Upper lobe of right lung (tissue), 1 donor: ENCODE measurements around the gene SHROOM3. TPM values are rescaled to one million over a fixed set of nuclear protein-coding genes. Genes with fewer than 3 reads are reported as not detected.
"Not testable (repeated sequence)": the region's sequence is repeated elsewhere in the genome, so short reads cannot be mapped to it uniquely, and the experiment has no call there.

Experiments
- ATAC-seq: fragments of 200-7000 bp; cut with Tn5 transposase; one replicate; pipeline ENCODE4 v1.9.1; 2020; ENCODE audit warnings: mild to moderate bottlenecking, moderate library complexity
- DNase-seq: peaks from one replicate; pipeline ENCODE4 v3.0.0-alpha.2; 2020
- H3K27ac ChIP-seq: fragments of 200-600 bp; one replicate; pipeline ENCODE4 v1.8.0; 2022
- H3K27me3 ChIP-seq: fragments of 200-600 bp; one replicate; pipeline ENCODE4 v1.8.0; 2022; ENCODE audit warnings: mild to moderate bottlenecking
- H3K36me3 ChIP-seq: fragments of 200-600 bp; one replicate; pipeline ENCODE4 v1.8.0; 2022
- H3K4me1 ChIP-seq: fragments of 200-600 bp; one replicate; pipeline ENCODE4 v1.8.0; 2022
- H3K4me3 ChIP-seq: fragments of 200-600 bp; one replicate; pipeline ENCODE4 v1.8.0; 2022; ENCODE audit warnings: mild to moderate bottlenecking
- H3K9me3 ChIP-seq: fragments of 200-600 bp; one replicate; pipeline ENCODE4 v1.8.0; 2022
- CTCF ChIP-seq: fragments of 200-600 bp; IDR thresholded peaks from one replicate; pipeline ENCODE4 v1.8.0; 2022; ENCODE audit warnings: antibody characterized with exemption
- intact Hi-C: fragments of 100-400 bp; cut with DNase I; formaldehyde crosslinking; loops from one replicate; pipeline ENCODE4 v1.11.0; 2022
- total RNA-seq: library from RNA; stranded (reverse); fragmentation: NEBNext Ultra II Directional; extraction: Animal tissue kit (Norgen Biotek cat#: 25700); gene quantifications from one replicate; pipeline ENCODE4 v1.2.1, GENCODE V29; 2021
- donor health status: DM: no; HTN: yes; CAD: no; lungs with severe emphysema.

Gene SHROOM3
- total RNA-seq, 1 donor from 2014 or later: 73.3 TPM

- no peak for TF ChIP-seq CTCF
- Histone ChIP-seq H3K27me3 (no peaks in the 10 kb centered on the region), H3K4me3 (no peak overlapping the region), H3K36me3 (no peaks in the 10 kb centered on the region), H3K4me1 (peaks cover 16% of the 10 kb centered on the region), H3K9me3 (no peaks in the 10 kb centered on the region), H3K27ac (peak overlapping the region; percentile 21)
- ATAC-seq (peak; percentile 83), DNase-seq (no peak)
- intact Hi-C loops: no loop called here
These were observed 166.8 kb downstream of the SHROOM3 start for GRCh38 chr4:76601791-76602190.

GRCh38 chr4:76605099-76605563, 170.1 kb downstream of the SHROOM3 start:
- Histone ChIP-seq H3K4me1 (peaks cover 16% of the 10 kb centered on the region), H3K27me3 (no peaks in the 10 kb centered on the region), H3K4me3 (no peak overlapping the region), H3K9me3 (no peaks in the 10 kb centered on the region), H3K36me3 (no peaks in the 10 kb centered on the region), H3K27ac (no peak overlapping the region)
- TF ChIP-seq CTCF: no peak
- no peak for DNase-seq
- ATAC-seq: no peak
- intact Hi-C loops: no loop called here

GRCh38 chr4:76606645-76607265, 171.7 kb downstream of the SHROOM3 start:
- ATAC-seq (no peak), DNase-seq (no peak)

GRCh38 chr4:76607266-76607799, 172.3 kb downstream of the SHROOM3 start:
- Histone ChIP-seq H3K9me3 (no peaks in the 10 kb centered on the region), H3K27me3 (no peaks in the 10 kb centered on the region), H3K4me1 (peaks cover 18% of the 10 kb centered on the region), H3K4me3 (no peak overlapping the region), H3K36me3 (no peaks in the 10 kb centered on the region), H3K27ac (no peak overlapping the region)
- no peak for ATAC-seq
- no peak for DNase-seq
- no peak for TF ChIP-seq CTCF
- intact Hi-C loops: no loop called here

More at GRCh38 chr4:76606645-76607265, 171.7 kb downstream of the SHROOM3 start:
- Histone ChIP-seq H3K27ac (no peak overlapping the region), H3K27me3 (no peaks in the 10 kb centered on the region), H3K9me3 (no peaks in the 10 kb centered on the region), H3K4me3 (no peak overlapping the region), H3K4me1 (peaks cover 23% of the 10 kb centered on the region), H3K36me3 (no peaks in the 10 kb centered on the region)
- TF ChIP-seq CTCF: no peak
- intact Hi-C loops: no loop called here

GRCh38 chr4:76607846-76608245, 172.8 kb downstream of the SHROOM3 start:
- ATAC-seq (no peak), DNase-seq (no peak)
- Histone ChIP-seq H3K9me3 (no peaks in the 10 kb centered on the region), H3K27me3 (no peaks in the 10 kb centered on the region), H3K36me3 (no peaks in the 10 kb centered on the region), H3K4me1 (peaks cover 17% of the 10 kb centered on the region), H3K27ac (no peak overlapping the region), H3K4me3 (no peak overlapping the region)
- no peak for TF ChIP-seq CTCF
- intact Hi-C loops: no loop called here

- H3K36me3 ChIP-seq, DNase-seq, H3K9me3 ChIP-seq, intact Hi-C loops, H3K27ac ChIP-seq, H3K4me3 ChIP-seq, H3K27me3 ChIP-seq, ATAC-seq: not testable (repeated sequence)
- H3K4me1 ChIP-seq: peaks cover 17% of the 10 kb centered on the region
These were observed 173.5 kb downstream of the SHROOM3 start for GRCh38 chr4:76608549-76608948.
